ENCODE results near the gene HNRNPF. TPM values are rescaled to one million over a fixed set of nuclear protein-coding genes. Genes with fewer than 3 reads are reported as not detected.

Gene HNRNPF
- polyA plus RNA-seq, 1 donor (not counting 4 experiments of a cell fraction or from before 2014, with no cell fraction given) = 238 TPM

DNA sequence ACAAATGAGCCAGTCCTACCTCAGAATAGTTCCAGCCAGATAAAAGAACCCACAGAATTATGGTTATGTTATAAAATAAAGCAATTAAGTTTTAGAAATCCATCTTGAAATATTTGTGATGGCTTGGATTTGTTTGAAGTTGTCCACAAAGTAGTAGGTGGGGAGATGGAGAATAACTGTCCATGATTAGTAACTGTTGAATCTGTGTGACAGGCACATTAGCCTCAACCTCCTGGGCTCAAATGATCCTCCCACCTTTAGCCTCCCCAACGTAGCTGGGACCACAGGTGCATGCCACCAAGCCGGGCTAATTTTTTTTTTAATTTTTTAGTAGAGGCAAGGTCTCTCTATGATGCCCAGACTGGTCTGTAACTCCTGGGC, 10.1 kb downstream of the HNRNPF start:
- DNase-seq (ENCODE audit: low read depth, low spot score) (no peak), FAIRE-seq (no peak)
- H3K36me3 ChIP-seq (ENCODE audit: control insufficient read depth in 2 of 2, extremely low read depth in 1 of 2, insufficient read depth in 2 of 2, low read length in 2 of 2) = peaks cover 5 to 31% of the 10 kb centered on the region in 2 experiments
- no peaks in the 10 kb centered on the region for H3K27me3 ChIP-seq (ENCODE audit: control insufficient read depth, extremely low read depth, insufficient read depth, low read length)
- dilution Hi-C loops (cut with MboI; ENCODE audit: extremely low pct_ligation_motif_present, low sequenced_read_pairs) = no loop called here
- no peak overlapping the region for H2AFZ ChIP-seq (ENCODE audit: control insufficient read depth, low read length)
- H3K9me1 ChIP-seq (ENCODE audit: control insufficient read depth, extremely low read depth, insufficient read depth, low read length) = no peaks in the 10 kb centered on the region
- peak overlapping the region; percentile 84 for H3K9ac ChIP-seq (ENCODE audit: control insufficient read depth, extremely low read depth, insufficient read depth, low read length)
- H3K4me3 ChIP-seq (ENCODE audit: control insufficient read depth in 2 of 3, extremely low read depth in 1 of 3, insufficient read depth in 2 of 3, low read depth in 1 of 3, low read length in 3 of 3) = no peak overlapping the region
- peaks cover 96% of the 10 kb centered on the region for H3K79me2 ChIP-seq (ENCODE audit: control insufficient read depth, insufficient read depth, low read length)
- no peaks in the 10 kb centered on the region for H3K9me3 ChIP-seq (ENCODE audit: control insufficient read depth, low read depth, low read length)
- H3K4me2 ChIP-seq (ENCODE audit: control insufficient read depth, extremely low read depth, insufficient read depth, low read depth, low read length) = peak overlapping the region; percentile 83
- H3K4me1 ChIP-seq (ENCODE audit: control insufficient read depth, extremely low read depth, insufficient read depth, low read length) = peaks cover 52% of the 10 kb centered on the region
- H3K27ac ChIP-seq (ENCODE audit: control insufficient read depth, insufficient read depth, low read length) = peak overlapping the region; percentile 4
- H4K20me1 ChIP-seq (ENCODE audit: control insufficient read depth, extremely low read depth, insufficient read depth, low read length) = peaks cover 43% of the 10 kb centered on the region
- TF ChIP-seq, protein P1, sequence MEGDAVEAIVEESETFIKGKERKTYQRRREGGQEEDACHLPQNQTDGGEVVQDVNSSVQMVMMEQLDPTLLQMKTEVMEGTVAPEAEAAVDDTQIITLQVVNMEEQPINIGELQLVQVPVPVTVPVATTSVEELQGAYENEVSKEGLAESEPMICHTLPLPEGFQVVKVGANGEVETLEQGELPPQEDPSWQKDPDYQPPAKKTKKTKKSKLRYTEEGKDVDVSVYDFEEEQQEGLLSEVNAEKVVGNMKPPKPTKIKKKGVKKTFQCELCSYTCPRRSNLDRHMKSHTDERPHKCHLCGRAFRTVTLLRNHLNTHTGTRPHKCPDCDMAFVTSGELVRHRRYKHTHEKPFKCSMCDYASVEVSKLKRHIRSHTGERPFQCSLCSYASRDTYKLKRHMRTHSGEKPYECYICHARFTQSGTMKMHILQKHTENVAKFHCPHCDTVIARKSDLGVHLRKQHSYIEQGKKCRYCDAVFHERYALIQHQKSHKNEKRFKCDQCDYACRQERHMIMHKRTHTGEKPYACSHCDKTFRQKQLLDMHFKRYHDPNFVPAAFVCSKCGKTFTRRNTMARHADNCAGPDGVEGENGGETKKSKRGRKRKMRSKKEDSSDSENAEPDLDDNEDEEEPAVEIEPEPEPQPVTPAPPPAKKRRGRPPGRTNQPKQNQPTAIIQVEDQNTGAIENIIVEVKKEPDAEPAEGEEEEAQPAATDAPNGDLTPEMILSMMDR (optimal IDR thresholded peaks at IDR 0.05 in 1 of 3, IDR thresholded peaks at IDR 0.05 in 1 of 3, conservative IDR thresholded peaks at IDR 0.05 in 1 of 3; ENCODE audit: extremely low read depth in 1 of 3, insufficient read depth in 2 of 3, low read length in 3 of 3) = no peak
- TF ChIP-seq EZH2 (IDR thresholded peaks at IDR 0.05; ENCODE audit: low read length) = no peak

DNA sequence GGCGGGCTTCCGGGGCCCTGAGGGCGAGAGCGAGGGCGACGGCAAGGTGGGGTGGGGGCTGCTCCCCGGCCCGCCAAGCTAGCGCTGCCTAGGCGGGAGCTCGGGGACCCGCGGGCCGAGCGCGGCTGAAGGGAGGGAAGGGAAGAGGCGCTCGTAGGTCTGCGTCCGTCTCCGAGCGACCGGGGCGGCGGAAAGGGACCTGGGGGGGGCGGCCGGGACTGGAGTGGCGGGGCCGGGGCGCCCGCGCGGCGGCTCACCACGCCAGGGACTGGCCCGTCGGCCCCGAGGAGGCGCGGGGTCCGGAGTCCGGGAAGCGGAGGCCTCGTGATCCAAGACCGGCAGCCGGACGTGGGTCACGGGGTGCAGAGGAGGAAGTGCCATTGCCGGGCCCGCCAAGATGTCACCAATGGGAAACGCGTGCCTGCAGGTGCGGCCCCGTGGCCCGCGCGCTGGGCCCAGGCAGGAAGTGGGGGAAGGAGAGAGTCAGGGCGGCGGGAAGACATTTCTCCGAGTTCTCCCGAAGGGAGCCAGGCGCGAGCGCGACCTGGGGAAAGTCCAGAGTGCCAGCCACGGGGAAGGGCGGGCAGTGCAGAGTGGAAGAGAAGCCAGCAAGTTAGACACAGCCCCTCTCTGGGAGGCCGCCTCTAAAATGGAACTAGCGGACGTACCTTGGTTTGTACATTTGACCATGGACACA, 11.9 kb downstream of the HNRNPF start:
- H3K4me2 ChIP-seq (ENCODE audit: control insufficient read depth, extremely low read depth, insufficient read depth, low read depth, low read length) = peak overlapping the region; percentile 83
- H3K27me3 ChIP-seq (ENCODE audit: control insufficient read depth, extremely low read depth, insufficient read depth, low read length) = no peaks in the 10 kb centered on the region
- no peak for DNase-seq (ENCODE audit: low read depth, low spot score)
- TF ChIP-seq EZH2 (IDR thresholded peaks at IDR 0.05; ENCODE audit: low read length) = no peak
- TF ChIP-seq, protein P1 (optimal IDR thresholded peaks at IDR 0.05 in 1 of 3, IDR thresholded peaks at IDR 0.05 in 1 of 3, conservative IDR thresholded peaks at IDR 0.05 in 1 of 3; ENCODE audit: extremely low read depth in 1 of 3, insufficient read depth in 2 of 3, low read length in 3 of 3) = no peak
- FAIRE-seq = no peak
- H3K9me3 ChIP-seq (ENCODE audit: control insufficient read depth, low read depth, low read length) = no peaks in the 10 kb centered on the region
- H3K9me1 ChIP-seq (ENCODE audit: control insufficient read depth, extremely low read depth, insufficient read depth, low read length) = no peaks in the 10 kb centered on the region
- H3K79me2 ChIP-seq (ENCODE audit: control insufficient read depth, insufficient read depth, low read length) = peaks cover 95% of the 10 kb centered on the region
- H2AFZ ChIP-seq (ENCODE audit: control insufficient read depth, low read length) = no peak overlapping the region
- H3K4me3 ChIP-seq (ENCODE audit: control insufficient read depth in 2 of 3, extremely low read depth in 1 of 3, insufficient read depth in 2 of 3, low read depth in 1 of 3, low read length in 3 of 3) = peak overlapping the region; percentile 44 to 79 (median 65)
- peaks cover 37% of the 10 kb centered on the region for H3K4me1 ChIP-seq (ENCODE audit: control insufficient read depth, extremely low read depth, insufficient read depth, low read length)
- peak overlapping the region; percentile 77 for H3K27ac ChIP-seq (ENCODE audit: control insufficient read depth, insufficient read depth, low read length)
- peaks cover 13 to 24% of the 10 kb centered on the region in 2 experiments for H3K36me3 ChIP-seq (ENCODE audit: control insufficient read depth in 2 of 2, extremely low read depth in 1 of 2, insufficient read depth in 2 of 2, low read length in 2 of 2)
- dilution Hi-C loops (cut with MboI; ENCODE audit: extremely low pct_ligation_motif_present, low sequenced_read_pairs) = no loop called here
- H3K9ac ChIP-seq (ENCODE audit: control insufficient read depth, extremely low read depth, insufficient read depth, low read length) = peak overlapping the region; percentile 84
- peaks cover 38% of the 10 kb centered on the region for H4K20me1 ChIP-seq (ENCODE audit: control insufficient read depth, extremely low read depth, insufficient read depth, low read length)

All from keratinocyte (primary cell).